Activated CD4-positive, alpha-beta T cell treated with anti-CD3 and anti-CD28 coated beads, Interleukin-2, amount 50 U/mL, for 48 hours (primary cell): ENCODE results near the gene GPRC5D.

Experiments
- DNase-seq, 2 experiments: peaks; one replicate each; pipeline ENCODE4 v3.0.0-alpha.2; 2020

The GPRC5D gene

GRCh38 chr12:12952036-12952435 lies at the start of gene GPRC5D:
Gene GPRC5D (minus strand): TSS chr12:12952170. CDS start chr12:12950384, 1,786 bp downstream.
- no peak for DNase-seq

GRCh38 chr12:13001775-13002040 lies 49.7 kb upstream of the GPRC5D start:
- no peak for DNase-seq

- DNase-seq, result peak; percentile 31 to 35
These were observed 49.2 kb upstream of the GPRC5D start for GRCh38 chr12:13000925-13001774.

- DNase-seq, result no peak
These were observed 48.6 kb upstream of the GPRC5D start for GRCh38 chr12:13000616-13000924.

DNA sequence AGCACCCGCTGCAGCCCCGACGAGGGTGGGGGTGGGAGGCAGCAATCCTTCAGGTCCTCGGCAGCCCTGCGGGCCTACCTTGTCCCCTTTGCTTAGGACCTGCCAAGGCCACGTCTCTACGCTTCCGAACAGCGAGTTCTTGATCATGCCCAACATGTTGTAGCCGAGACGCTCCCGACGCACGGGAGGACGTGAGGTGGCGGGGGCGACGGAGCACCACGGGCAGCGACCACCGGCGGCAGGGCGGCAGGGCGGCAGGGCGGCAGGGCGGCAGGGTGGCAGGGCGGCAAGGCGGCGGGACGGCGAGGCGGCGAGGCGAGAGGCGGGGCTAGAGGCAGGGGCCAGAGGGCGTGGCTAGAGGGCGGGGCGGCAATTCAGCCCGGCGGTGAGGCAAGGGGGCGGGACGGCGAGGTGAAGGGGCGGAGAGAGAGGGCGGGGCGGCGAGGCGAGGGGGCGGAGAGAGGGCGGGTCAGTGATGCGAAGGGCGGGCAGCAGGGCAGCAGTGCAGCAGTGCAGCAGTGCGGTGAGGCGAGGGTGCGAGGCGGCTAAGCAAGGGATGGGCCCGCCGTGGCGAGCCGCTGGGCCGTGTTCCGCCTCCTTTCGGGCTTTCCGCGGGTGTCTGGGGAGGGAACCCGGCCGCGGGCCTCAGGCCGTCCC lies 48.1 kb upstream of the GPRC5D start, which contains the start of gene HEBP1:
HEBP1 (minus strand) TSS at position 307 of the 657 bp plus-strand sequence; CDS start at position 156, 151 bp downstream.
- DNase-seq, result peak; percentile 97 to 98

- DNase-seq, result no peak
These were observed 47.4 kb upstream of the GPRC5D start for GRCh38 chr12:12999271-12999958.

GRCh38 chr12:12998248-12998647 lies 46.3 kb upstream of the GPRC5D start:
- DNase-seq, result no peak

- DNase-seq, result no peak
These were observed 45.8 kb upstream of the GPRC5D start for GRCh38 chr12:12997734-12998133.

GRCh38 chr12:12997156-12997555 lies 45.2 kb upstream of the GPRC5D start:
- DNase-seq, result no peak

GRCh38 chr12:12996209-12996608 lies 44.2 kb upstream of the GPRC5D start:
- DNase-seq, result no peak

DNA sequence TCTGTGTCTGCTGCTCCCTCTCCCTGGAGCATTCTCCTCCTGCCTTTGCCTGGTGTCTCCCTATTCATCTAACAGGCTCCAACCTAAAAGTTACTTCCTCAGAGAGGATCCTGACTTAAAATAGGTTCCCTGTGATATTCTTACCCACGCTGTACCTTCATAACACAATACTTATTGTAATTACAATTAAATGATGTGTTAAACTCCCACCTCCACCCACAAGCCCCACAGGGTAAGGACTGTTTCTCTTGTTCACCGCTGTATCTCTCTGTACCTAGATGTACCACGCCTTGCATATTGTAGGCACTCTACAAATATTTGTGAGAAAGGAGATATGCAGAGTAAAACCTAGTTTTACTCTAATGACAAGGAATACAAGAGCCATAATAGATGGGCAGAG lies 43.1 kb upstream of the GPRC5D start:
- DNase-seq, result no peak

GRCh38 chr12:12993367-12993766 lies 41.4 kb upstream of the GPRC5D start:
- no peak for DNase-seq

DNA sequence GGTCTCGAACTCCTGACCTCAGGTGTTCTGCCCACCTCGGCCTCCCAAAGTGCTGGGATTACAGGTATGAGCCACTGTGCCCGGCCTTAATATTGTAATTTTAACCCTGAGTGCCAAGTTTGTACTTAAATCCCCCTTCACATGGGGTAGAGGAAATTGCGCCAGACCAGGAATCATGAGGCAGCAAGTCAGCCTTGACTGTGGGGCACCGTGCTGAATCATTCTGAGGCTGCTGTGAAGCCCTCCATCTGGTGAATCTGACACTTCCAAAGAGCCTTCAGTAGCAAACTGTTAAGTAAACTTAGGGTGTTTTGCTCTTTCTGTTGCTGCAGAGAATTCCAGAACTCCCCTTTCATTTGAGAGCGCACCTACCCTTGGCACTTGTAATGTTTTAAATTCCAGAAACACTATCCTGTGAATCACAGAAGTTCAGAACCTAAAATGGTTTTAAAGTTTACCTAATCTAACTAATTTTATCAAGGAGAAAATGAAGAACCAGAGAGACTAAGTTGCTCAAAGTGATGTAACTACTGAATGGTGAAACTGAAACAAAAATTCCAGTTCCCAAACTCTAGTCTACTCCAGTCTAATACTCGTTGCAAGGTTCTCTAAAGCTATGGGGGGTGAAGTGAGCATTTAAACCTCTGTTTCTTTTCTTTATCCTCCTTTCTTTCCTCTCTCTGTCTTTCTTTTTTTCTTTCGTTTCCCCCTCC lies 40.6 kb upstream of the GPRC5D start:
- DNase-seq, result no peak

DNA sequence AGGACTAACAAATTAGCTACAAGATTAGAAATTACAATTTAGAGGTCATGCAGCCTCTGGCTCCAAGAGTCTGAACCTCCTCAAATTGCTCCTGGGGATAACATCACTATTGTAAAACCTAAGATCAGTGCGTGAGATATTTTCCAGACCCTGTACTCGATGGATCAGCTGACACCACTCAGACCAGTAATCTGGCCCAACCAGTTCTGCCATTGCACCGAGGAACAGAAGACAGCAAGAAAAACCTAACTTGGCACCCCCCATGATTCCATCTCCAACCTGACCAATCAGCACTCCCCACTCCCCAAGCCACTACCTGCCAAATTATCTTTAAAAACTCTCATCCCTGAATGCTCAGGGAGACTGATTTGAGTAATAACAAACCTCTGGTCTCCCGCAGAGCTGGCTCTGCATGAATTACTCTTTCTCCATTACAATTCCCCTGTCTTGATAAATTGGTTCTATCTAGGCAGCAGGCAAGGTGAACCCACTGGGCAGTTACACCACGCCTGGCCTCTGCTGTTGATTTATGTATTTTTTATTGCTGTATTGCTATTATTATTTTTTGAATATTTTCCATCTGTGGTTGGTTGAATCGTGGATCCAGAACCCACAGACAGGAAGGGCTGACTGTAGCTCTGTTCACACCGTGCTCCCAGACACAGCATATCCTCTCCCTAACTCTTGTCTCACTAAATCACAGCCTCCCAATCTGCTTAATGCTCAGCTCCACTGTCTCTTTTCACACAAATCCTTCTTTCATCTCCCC lies 38.9 kb upstream of the GPRC5D start:
- DNase-seq, result no peak

DNA sequence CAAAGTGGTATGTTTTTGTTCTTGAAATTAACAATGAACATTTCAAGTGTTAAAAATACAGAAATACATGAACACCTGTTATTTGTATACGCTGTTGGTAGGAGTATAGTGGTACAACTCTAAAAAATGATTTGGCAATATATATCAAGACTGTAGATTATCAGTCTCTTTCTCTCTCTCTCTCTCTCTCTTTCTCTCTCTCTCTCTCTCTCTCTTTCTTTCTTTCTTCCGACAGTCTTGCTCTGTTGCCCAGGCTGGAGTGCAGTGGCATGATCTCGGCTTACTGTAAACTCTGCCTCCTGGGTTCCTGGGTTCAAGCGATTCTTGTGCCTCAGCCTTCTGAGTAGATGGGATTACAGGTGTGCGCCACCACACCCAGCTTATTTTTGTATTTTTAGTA lies 35.5 kb upstream of the GPRC5D start:
- DNase-seq, result no peak

DNA sequence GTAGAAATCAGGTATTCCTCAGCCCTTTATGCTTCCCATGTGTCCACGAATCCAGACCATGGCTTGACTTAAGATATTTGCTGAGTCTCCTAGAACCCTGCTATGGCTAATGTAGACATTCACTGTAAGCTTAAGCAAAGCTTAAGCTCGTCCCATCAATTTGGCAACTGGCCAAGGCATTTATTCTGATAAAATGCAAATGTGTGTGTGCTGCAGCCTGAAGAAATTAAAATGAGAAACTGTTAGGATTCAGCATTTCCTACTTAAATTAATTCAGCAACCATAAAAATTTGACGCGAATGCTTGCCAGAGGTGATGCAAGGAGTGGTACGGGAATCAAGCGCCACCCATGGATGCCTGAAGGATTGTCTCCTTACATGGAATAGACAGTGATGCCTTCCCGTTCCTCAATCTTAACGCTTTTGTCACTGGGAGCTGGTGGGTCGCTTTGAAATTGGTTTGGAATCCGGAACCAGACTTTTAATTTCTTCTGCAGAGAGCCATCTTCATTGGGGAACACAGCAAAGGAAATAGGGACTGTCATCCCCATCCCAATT lies 34.9 kb upstream of the GPRC5D start:
- no peak for DNase-seq

GRCh38 chr12:12985817-12986408 lies 33.9 kb upstream of the GPRC5D start:
- peak; percentile 19 to 25 for DNase-seq

- no peak for DNase-seq
These were observed 32.2 kb upstream of the GPRC5D start for GRCh38 chr12:12984149-12984548.

GRCh38 chr12:12983420-12984035 lies 31.6 kb upstream of the GPRC5D start:
- DNase-seq, result no peak

DNA sequence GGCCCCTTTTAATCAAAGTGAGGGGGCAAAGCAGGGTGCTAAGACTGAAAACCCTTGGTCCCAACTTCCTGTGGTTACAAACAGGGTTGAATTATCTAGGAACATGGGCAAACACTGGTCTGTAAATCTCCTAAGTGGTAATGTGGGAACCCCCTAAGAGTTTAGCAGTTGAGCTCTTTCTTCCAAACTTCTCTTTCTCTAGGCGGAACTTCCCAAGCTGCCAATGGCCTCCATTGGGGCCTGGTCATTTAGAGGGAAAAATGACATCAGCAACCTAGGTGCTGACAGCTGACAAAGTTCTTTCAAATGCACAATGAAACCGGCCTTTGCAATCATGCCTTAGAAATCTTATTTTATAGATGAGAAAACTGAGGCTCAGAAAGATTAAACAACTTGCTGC lies 30.4 kb upstream of the GPRC5D start:
- no peak for DNase-seq

DNA sequence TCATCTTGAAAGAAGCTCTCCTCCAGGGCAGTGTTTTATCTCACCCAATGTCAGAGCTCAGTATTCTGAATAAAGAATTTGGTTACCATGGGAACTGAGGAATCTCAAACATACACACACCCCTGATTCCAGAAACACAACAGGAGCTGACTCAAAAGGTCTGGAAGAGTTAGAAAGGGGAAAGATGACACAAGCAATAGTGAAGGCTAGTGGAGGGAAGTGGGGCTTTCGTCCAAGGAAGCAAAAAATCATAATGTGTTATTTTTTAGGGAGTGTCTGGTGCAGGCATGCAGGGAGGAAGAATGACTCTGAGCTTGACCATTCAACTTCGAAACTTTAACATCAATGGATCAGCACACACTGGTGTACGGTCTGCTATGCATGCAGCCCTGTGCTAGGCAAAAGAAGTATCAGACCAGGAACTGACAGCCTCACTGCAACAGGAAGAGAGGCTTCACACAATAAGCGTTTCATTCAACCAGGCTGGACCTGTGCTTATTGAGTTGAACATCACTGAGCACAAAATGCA lies 27.8 kb upstream of the GPRC5D start:
- DNase-seq, result no peak
